A549 (cell line): ENCODE results near the gene PM20D1.

Experiments used
- BHLHE40 ChIP-seq: IDR thresholded peaks from 2 replicates; pipeline ENCODE4 v1.6.1; 2012; ENCODE audit warnings: low read depth, low read length, inconsistent platforms
- CBX8 ChIP-seq: fragments of 200-600 bp; sonication (generic); IDR thresholded peaks from 2 replicates; pipeline ENCODE4 v1.6.1; 2016
- EP300 ChIP-seq, 2 experiments: fragments of >200 bp; sonication (Bioruptor Twin); formaldehyde crosslinking; IDR thresholded peaks; 2 replicates in 1 of 2; 3 replicates in 1 of 2; pipeline ENCODE4 v1.6.1; 2016 to 2017
- HDAC2 ChIP-seq: fragments of 200-600 bp; sonication (generic); IDR thresholded peaks from 2 replicates; pipeline ENCODE4 v1.6.1; 2016
- MAFK ChIP-seq: fragments of 450-650 bp; IDR thresholded peaks from 2 replicates; pipeline ENCODE4 v1.6.1; 2014; ENCODE audit not compliant: partially characterized antibody
- POLR2A ChIP-seq: IDR thresholded peaks from 2 replicates; pipeline ENCODE4 v1.6.1; 2012; ENCODE audit warnings: mild to moderate bottlenecking, low read length
- SREBF2 ChIP-seq: fragments of 450-650 bp; IDR thresholded peaks from 2 replicates; pipeline ENCODE4 v1.6.1; 2014; ENCODE audit warnings: mild to moderate bottlenecking, moderate library complexity
- TFCP2L1 ChIP-seq: fragments of 250-450 bp; sonication (Bioruptor Pico); IDR thresholded peaks from 2 replicates; pipeline ENCODE4 v1.5.0; 2021; ENCODE audit warnings: mild to moderate bottlenecking
- TF ChIP-seq, protein P1 (sequence below): fragments of >200 bp; sonication (Bioruptor Twin); formaldehyde crosslinking; IDR thresholded peaks from 3 replicates; pipeline ENCODE4 v1.5.1; 2016

DNA sequence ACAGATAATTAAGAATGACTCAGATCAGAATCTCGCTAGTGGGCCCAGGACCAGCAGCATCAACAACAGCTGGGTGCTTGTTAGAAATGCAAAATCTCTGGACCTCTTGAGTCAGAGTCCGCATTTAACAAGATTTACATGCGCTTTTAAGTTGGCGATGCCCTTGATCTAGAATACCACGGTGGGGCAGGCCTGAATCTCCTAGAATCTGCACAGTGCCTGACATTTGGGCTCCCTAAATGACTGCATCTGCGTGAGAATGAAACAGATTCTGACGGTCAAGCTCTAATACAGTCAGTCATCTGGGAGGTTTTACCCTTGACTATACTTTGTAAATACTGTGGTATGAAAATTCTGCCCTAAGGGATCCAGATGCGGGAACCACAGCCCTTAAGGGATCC is 57.5 kb downstream of the PM20D1 start:
- TF ChIP-seq POLR2A (no peak), SREBF2 (no peak), EP300 (IDR thresholded peaks at IDR 0.05) (no peak), CBX8 (no peak), MAFK (no peak), TFCP2L1 (CRISPR knock-in tag) (no peak), BHLHE40 (no peak), HDAC2 (no peak)
- TF ChIP-seq, protein P1, sequence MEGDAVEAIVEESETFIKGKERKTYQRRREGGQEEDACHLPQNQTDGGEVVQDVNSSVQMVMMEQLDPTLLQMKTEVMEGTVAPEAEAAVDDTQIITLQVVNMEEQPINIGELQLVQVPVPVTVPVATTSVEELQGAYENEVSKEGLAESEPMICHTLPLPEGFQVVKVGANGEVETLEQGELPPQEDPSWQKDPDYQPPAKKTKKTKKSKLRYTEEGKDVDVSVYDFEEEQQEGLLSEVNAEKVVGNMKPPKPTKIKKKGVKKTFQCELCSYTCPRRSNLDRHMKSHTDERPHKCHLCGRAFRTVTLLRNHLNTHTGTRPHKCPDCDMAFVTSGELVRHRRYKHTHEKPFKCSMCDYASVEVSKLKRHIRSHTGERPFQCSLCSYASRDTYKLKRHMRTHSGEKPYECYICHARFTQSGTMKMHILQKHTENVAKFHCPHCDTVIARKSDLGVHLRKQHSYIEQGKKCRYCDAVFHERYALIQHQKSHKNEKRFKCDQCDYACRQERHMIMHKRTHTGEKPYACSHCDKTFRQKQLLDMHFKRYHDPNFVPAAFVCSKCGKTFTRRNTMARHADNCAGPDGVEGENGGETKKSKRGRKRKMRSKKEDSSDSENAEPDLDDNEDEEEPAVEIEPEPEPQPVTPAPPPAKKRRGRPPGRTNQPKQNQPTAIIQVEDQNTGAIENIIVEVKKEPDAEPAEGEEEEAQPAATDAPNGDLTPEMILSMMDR, result no peak
